Adrenal gland (tissue), 12 donors: ENCODE results near the gene GOLPH3. TPM values are rescaled to one million over a fixed set of nuclear protein-coding genes. Genes with fewer than 3 reads are reported as not detected.

Experiments used
- DNase-seq, 7 donors: peaks; one replicate each; pipeline ENCODE4 v3.0.0-alpha.2; 2019 to 2020
- H3K27ac ChIP-seq, 5 donors: fragments of 200-600 bp; sonication (generic) in 4 of 5; 1 replicate in 3 of 5; 2 replicates in 2 of 5; pipeline versions ENCODE4 v1.5.1 to v1.8.0; 2016 to 2020; ENCODE audit warnings: mild to moderate bottlenecking in 1 of 5
- H3K27me3 ChIP-seq: fragments of 200-600 bp; 2 replicates; pipeline ENCODE4 v1.8.0; 2021
- H3K36me3 ChIP-seq, 2 donors: fragments of 200-600 bp; replicated peaks in 1 of 2; 1 replicate in 1 of 2; 2 replicates in 1 of 2; pipeline versions ENCODE4 v1.5.1 to v1.8.0; 2018 to 2022
- H3K4me1 ChIP-seq, 2 donors: fragments of 200-600 bp; replicated peaks in 1 of 2; 1 replicate in 1 of 2; 2 replicates in 1 of 2; pipeline versions ENCODE4 v1.5.1 to v1.8.0; 2018 to 2021
- H3K4me3 ChIP-seq, 4 donors: fragments of 200-600 bp; sonication (generic) in 3 of 4; one replicate each; pipeline ENCODE4 v1.5.1; 2016 to 2018
- H3K9me3 ChIP-seq, 3 donors: fragments of 200-600 bp; sonication (generic) in 1 of 3; replicated peaks in 1 of 3; 1 replicate in 2 of 3; 2 replicates in 1 of 3; pipeline versions ENCODE4 v1.5.1 to v1.8.0; 2016 to 2021
- POLR2A ChIP-seq, 2 donors: fragments of 450-650 bp; IDR thresholded peaks; one replicate each; pipeline ENCODE4 v1.6.1; 2017; ENCODE audit warnings: antibody characterized with exemption in 2 of 2, mild to moderate bottlenecking in 2 of 2, moderate library complexity in 1 of 2
- WGBS, 4 donors: extraction: QIAGEN DNeasy Blood & Tissue Kit in 2 of 4; methylation state at CpG; one replicate each; pipeline versions ENCODE4 v1.1.5 to v1.1.7; 2013 to 2017; 5-methylcytosine and 5-hydroxymethylcytosine counted together
- intact Hi-C, 2 donors: fragments of 100-400 bp; cut with DNase I; formaldehyde crosslinking; loops; one replicate each; pipeline versions ENCODE4 v1.14.1 to v1.15.0; 2022 to 2023
- polyA plus RNA-seq, 3 donors: library from polyadenylated mRNA; stranded (reverse); fragments of 200-250 nt in 2 of 3; fragments of 350-450 nt in 1 of 3; fragmentation: Illumina TruSeq in 1 of 3; extraction: RNeasy Lipid Tissue Mini Kit (QIAGEN cat#74804) in 1 of 3; gene quantifications; one replicate each; pipeline ENCODE4 v1.2.3, GENCODE V29; 2013 to 2014
- total RNA-seq, 9 donors: library from RNA; depleted of rRNA in 4 of 9; stranded (reverse); fragments of >200 nt in 4 of 9; fragments of 120-200 nt in 1 of 9; fragmentation: NEBNext Ultra II Directional in 1 of 9; extraction: Animal tissue kit (Norgen Biotek cat#: 25700) in 1 of 9; gene quantifications; one replicate each; pipeline versions ENCODE4 v1.1.0 to v1.2.4, GENCODE V29; 2013 to 2023
- TF ChIP-seq, protein P1 (sequence below), 6 experiments: fragments of 450-650 bp in 4 of 6; fragments of 200-600 bp in 2 of 6; sonication (generic) in 1 of 6; IDR thresholded peaks; 1 replicate in 5 of 6; 2 replicates in 1 of 6; pipeline versions ENCODE4 v1.5.1 to v1.8.0; 2016 to 2021; ENCODE audit warnings: antibody characterized with exemption in 6 of 6, mild to moderate bottlenecking in 2 of 6, moderate library complexity in 1 of 6
- donor health status: healthy with polysubstance abuse.
- donor health status: Bipolar disorder and iron deficiency.
- donor health status: DM: yes; HTN: yes; CAD: no.
- donor health status: DM: no; HTN: no; CAD: no.
- donor health status: DM: no; HTN: no; CAD: no.
- donor health status: DM: yes; HTN: yes; CAD: no.

The GOLPH3 gene
- total and polyA plus RNA-seq, 12 donors = 27.8 to 206 (median 77.0) TPM

DNA sequence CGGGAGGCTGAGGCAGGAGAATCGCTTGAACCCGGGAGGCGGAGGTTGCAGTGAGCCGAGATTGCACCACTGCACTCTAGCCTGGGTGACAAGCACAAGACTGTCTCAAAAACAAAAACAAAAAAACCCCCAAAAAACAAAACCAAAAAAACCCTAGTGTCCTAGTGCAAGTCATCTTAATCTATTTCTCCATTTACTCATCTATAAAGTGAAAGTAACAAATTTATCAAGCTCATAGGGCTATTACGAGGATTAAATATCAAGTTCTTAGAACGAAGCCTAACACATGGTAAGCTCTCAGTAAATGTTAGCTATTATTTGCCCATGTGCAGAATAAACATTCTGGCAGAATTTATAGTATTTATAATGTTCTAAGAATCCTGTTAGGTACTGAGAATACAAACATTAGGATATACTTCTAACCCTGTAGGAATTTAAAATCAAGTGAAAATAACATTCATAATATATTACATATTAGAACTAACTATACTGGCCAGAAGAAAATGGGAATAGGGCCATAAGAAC, 45.0 kb downstream of the GOLPH3 start:
- Histone ChIP-seq H3K36me3 (peaks cover 0 to 16% of the 10 kb centered on the region in 2 donors), H3K4me3 (no peak overlapping the region), H3K9me3 (no peaks in the 10 kb centered on the region), H3K27me3 (no peaks in the 10 kb centered on the region), H3K27ac (no peak overlapping the region), H3K4me1 (peaks cover 0 to 41% of the 10 kb centered on the region in 2 donors)
- WGBS, 4 donors = 76 to 86% (median 80%) methylated on average over 7 of the region's 7 CpGs
- TF ChIP-seq, protein P1, sequence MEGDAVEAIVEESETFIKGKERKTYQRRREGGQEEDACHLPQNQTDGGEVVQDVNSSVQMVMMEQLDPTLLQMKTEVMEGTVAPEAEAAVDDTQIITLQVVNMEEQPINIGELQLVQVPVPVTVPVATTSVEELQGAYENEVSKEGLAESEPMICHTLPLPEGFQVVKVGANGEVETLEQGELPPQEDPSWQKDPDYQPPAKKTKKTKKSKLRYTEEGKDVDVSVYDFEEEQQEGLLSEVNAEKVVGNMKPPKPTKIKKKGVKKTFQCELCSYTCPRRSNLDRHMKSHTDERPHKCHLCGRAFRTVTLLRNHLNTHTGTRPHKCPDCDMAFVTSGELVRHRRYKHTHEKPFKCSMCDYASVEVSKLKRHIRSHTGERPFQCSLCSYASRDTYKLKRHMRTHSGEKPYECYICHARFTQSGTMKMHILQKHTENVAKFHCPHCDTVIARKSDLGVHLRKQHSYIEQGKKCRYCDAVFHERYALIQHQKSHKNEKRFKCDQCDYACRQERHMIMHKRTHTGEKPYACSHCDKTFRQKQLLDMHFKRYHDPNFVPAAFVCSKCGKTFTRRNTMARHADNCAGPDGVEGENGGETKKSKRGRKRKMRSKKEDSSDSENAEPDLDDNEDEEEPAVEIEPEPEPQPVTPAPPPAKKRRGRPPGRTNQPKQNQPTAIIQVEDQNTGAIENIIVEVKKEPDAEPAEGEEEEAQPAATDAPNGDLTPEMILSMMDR (IDR thresholded peaks at IDR 0.05) = no peak
- TF ChIP-seq POLR2A (IDR thresholded peaks at IDR 0.05) = no peak
- intact Hi-C loops = no loop called here
- DNase-seq = no peak

DNA sequence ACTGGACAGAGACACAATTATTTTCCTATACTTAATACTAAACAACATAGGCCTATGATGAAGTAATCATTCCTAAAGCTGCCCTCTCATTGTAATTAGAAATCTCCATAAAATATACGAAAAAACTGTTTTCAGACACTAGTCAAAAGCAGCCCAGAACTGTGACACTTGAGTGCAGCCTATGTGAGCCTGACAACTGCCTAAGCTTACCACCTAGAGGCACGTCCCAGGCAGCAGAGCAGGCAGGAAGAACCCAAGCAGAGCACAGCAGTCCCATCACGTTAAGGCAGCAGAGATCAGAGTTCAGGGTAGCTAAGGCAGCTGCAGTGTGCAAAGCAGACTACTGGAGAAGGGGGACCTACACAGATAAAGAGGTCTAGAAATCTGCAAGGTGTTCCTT, 46.4 kb downstream of the GOLPH3 start:
- WGBS, 4 donors = 71 to 87% (median 84%) methylated on average over 3 of the region's 3 CpGs
- intact Hi-C loops = no loop called here

DNA sequence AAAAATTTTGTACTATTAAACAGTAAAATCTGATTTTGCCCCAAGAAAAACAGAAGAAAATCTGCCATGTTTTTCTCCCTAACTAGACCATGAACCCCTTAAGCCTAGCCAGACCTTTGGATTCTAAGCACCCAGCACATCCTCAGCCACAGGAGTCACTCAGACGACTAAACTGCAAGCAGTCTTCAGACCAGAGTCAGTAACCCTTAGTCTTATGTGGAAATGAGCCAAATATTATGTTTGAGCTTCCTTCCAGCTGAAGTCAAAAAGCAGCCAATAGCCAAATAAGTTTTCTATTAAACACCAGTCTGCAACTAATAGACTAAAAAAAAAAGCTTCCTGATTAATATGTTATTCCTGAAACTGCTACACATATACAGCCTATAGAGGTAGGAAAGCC, 47.4 kb downstream of the GOLPH3 start:
- Histone ChIP-seq H3K9me3 (no peaks in the 10 kb centered on the region), H3K27me3 (no peaks in the 10 kb centered on the region), H3K4me1 (peaks cover 0 to 27% of the 10 kb centered on the region in 2 donors), H3K36me3 (peaks cover 0 to 9% of the 10 kb centered on the region in 2 donors), H3K27ac (no peak overlapping the region), H3K4me3 (no peak overlapping the region)
- intact Hi-C loops = no loop called here
- WGBS, 4 donors = 25 to 56% (median 39%) methylated on average over 1 of the region's 1 CpG
- TF ChIP-seq POLR2A (IDR thresholded peaks at IDR 0.05) = no peak
- TF ChIP-seq, protein P1 (IDR thresholded peaks at IDR 0.05) = no peak
- DNase-seq = no peak

More for the DNA sequence above, 46.4 kb downstream of the GOLPH3 start:
- peaks cover 0 to 32% of the 10 kb centered on the region in 2 donors for H3K4me1 ChIP-seq
- H3K36me3 ChIP-seq = peaks cover 0 to 9% of the 10 kb centered on the region in 2 donors
- no peaks in the 10 kb centered on the region for H3K27me3 ChIP-seq
- TF ChIP-seq, protein P1 (IDR thresholded peaks at IDR 0.05) = no peak
- no peak for TF ChIP-seq POLR2A (IDR thresholded peaks at IDR 0.05)
- H3K4me3 ChIP-seq = no peak overlapping the region
- no peak for DNase-seq
- H3K9me3 ChIP-seq = no peaks in the 10 kb centered on the region
- no peak overlapping the region for H3K27ac ChIP-seq

DNA sequence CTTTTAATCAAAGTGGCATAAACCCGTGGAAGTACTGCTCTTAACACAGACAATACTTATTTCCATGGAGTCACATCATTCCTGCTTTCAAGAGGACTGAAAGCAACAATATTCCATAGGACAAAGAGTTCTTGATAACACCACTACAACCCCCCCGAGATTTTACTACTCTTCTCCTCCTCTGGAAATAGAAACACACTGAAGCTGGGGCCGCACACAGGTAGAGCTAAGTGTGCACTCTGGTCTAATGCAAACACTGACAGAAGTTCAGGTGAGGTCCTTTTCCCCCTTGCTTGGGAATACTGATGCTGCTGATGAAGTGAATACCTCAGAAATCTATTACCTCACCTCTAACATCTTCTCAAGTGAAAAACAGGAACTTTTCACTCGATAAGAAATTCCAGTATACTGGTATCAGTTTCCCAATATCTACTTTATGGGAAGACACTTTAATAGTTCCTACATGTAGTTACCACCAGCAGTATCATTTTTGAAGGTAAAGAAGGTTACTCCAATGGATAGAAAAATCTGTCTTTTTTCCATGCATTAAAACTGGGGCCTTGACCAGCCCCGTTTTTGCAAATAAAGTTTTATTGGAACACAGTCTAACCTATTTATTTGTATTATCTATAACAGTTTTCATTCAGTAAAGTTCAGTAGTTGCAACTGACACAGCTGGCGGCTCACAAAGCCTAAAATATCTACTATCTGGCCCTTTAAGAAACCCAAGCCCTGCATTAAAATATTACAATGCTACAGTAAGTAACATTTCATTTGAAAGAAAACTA, 50.0 kb downstream of the GOLPH3 start:
- H3K36me3 ChIP-seq = peaks cover 0 to 27% of the 10 kb centered on the region in 2 donors

More for the DNA sequence above, 50.0 kb downstream of the GOLPH3 start:
- TF ChIP-seq POLR2A (IDR thresholded peaks at IDR 0.05) = no peak
- intact Hi-C loops = no loop called here
- H3K27ac ChIP-seq = no peak overlapping the region
- no peaks in the 10 kb centered on the region for H3K27me3 ChIP-seq
- no peak for DNase-seq
- no peaks in the 10 kb centered on the region for H3K9me3 ChIP-seq
- peaks cover 0 to 22% of the 10 kb centered on the region in 2 donors for H3K4me1 ChIP-seq
- 83 to 90% (median 86%) methylated on average over 6 of the region's 6 CpGs for WGBS, 4 donors
- no peak overlapping the region for H3K4me3 ChIP-seq
